ENCODE results near the gene FAM3C.

The FAM3C gene

GRCh38 chr7:121339082-121339481 lies 57.0 kb downstream of the FAM3C start:
- Histone ChIP-seq H3K4me2 (ENCODE audit: insufficient read depth, low read length, poor library complexity, severe bottlenecking) (no peak overlapping the region), H2BK120ac (ENCODE audit: low read depth, low read length) (no peak overlapping the region)
- WGBS, 2 donors (ENCODE audit: extremely low coverage in 2 of 2, insufficient read length in 2 of 2, insufficient replicate concordance in 1 of 2), result no CpG with 5 or more reads among the region's 5 CpGs

GRCh38 chr7:121337398-121337797 lies 58.7 kb downstream of the FAM3C start:
- no peak overlapping the region for H4K8ac ChIP-seq (ENCODE audit: low read depth, low read length)
- no peaks in the 10 kb centered on the region for H3K9me3 ChIP-seq (replicated peaks in 1 of 2; ENCODE audit: control insufficient read depth in 2 of 2, insufficient read depth in 1 of 2, low read depth in 1 of 2, low read length in 2 of 2)
- DNase-seq (ENCODE audit: low spot score), result no peak
- peaks cover 0 to under 1% (median 0%) of the 10 kb centered on the region in 3 experiments for H3K27me3 ChIP-seq (ENCODE audit: control insufficient read depth in 3 of 3, insufficient read depth in 3 of 3, low read depth in 1 of 3, low read length in 3 of 3)
- no peak overlapping the region for H3K14ac ChIP-seq (ENCODE audit: low read length)
- H2BK15ac ChIP-seq (ENCODE audit: low read length), result no peak overlapping the region
- H3K79me1 ChIP-seq (ENCODE audit: low read depth, low read length), result no peaks in the 10 kb centered on the region
- H3K27ac ChIP-seq (replicated peaks; ENCODE audit: low read length), result no peak overlapping the region
- H4K91ac ChIP-seq (ENCODE audit: low read depth, low read length, poor library complexity), result no peak overlapping the region
- H3K4me3 ChIP-seq (ENCODE audit: low read length in 2 of 2), result no peak overlapping the region
- no peak overlapping the region for H2AK5ac ChIP-seq (ENCODE audit: low read depth, low read length)
- no peak overlapping the region for H3K9ac ChIP-seq (ENCODE audit: low read depth, low read length, poor library complexity)
- no peak overlapping the region for H3K4me2 ChIP-seq (ENCODE audit: insufficient read depth, low read length, poor library complexity, severe bottlenecking)
- H3K36me3 ChIP-seq (replicated peaks in 1 of 2; ENCODE audit: control insufficient read depth in 2 of 2, insufficient read depth in 2 of 2, low read length in 2 of 2), result no peaks in the 10 kb centered on the region
- H3K4ac ChIP-seq (ENCODE audit: low read length), result no peak overlapping the region
- H2BK12ac ChIP-seq (ENCODE audit: low read length), result no peak overlapping the region
- H3K18ac ChIP-seq (ENCODE audit: low read length), result no peak overlapping the region
- no peak overlapping the region for H2BK120ac ChIP-seq (ENCODE audit: low read depth, low read length)
- no peak overlapping the region for H3K23ac ChIP-seq (ENCODE audit: low read depth, low read length, poor library complexity)
- H3K4me1 ChIP-seq (ENCODE audit: control insufficient read depth in 2 of 2, insufficient read depth in 1 of 2, low read depth in 1 of 2, low read length in 2 of 2), result no peaks in the 10 kb centered on the region
- no CpG with 5 or more reads among the region's 3 CpGs for WGBS, 2 donors (ENCODE audit: extremely low coverage in 2 of 2, insufficient read length in 2 of 2, insufficient replicate concordance in 1 of 2)
- H2BK5ac ChIP-seq (ENCODE audit: low read length), result no peak overlapping the region
- no peak overlapping the region for H2AFZ ChIP-seq (ENCODE audit: low read length)

More at GRCh38 chr7:121339082-121339481, 57.0 kb downstream of the FAM3C start:
- Histone ChIP-seq H4K91ac (ENCODE audit: low read depth, low read length, poor library complexity) (no peak overlapping the region), H3K9ac (ENCODE audit: low read depth, low read length, poor library complexity) (no peak overlapping the region), H2BK12ac (ENCODE audit: low read length) (no peak overlapping the region), H3K14ac (ENCODE audit: low read length) (no peak overlapping the region), H3K27me3 (ENCODE audit: control insufficient read depth in 3 of 3, insufficient read depth in 3 of 3, low read depth in 1 of 3, low read length in 3 of 3) (no peaks in the 10 kb centered on the region), H3K9me3 (replicated peaks in 1 of 2; ENCODE audit: control insufficient read depth in 2 of 2, insufficient read depth in 1 of 2, low read depth in 1 of 2, low read length in 2 of 2) (no peaks in the 10 kb centered on the region), H3K4me1 (ENCODE audit: control insufficient read depth in 2 of 2, insufficient read depth in 1 of 2, low read depth in 1 of 2, low read length in 2 of 2) (no peaks in the 10 kb centered on the region), H3K23ac (ENCODE audit: low read depth, low read length, poor library complexity) (no peak overlapping the region), H3K18ac (ENCODE audit: low read length) (no peak overlapping the region), H3K79me1 (ENCODE audit: low read depth, low read length) (no peaks in the 10 kb centered on the region), H3K4me3 (ENCODE audit: low read length in 2 of 2) (no peak overlapping the region), H2BK15ac (ENCODE audit: low read length) (no peak overlapping the region), H2AK5ac (ENCODE audit: low read depth, low read length) (no peak overlapping the region), H4K8ac (ENCODE audit: low read depth, low read length) (no peak overlapping the region), H2BK5ac (ENCODE audit: low read length) (no peak overlapping the region), H3K4ac (ENCODE audit: low read length) (no peak overlapping the region), H3K27ac (replicated peaks; ENCODE audit: low read length) (no peak overlapping the region), H3K36me3 (replicated peaks in 1 of 2; ENCODE audit: control insufficient read depth in 2 of 2, insufficient read depth in 2 of 2, low read length in 2 of 2) (no peaks in the 10 kb centered on the region), H2AFZ (ENCODE audit: low read length) (no peak overlapping the region)
- no peak for DNase-seq (ENCODE audit: low spot score)

DNA sequence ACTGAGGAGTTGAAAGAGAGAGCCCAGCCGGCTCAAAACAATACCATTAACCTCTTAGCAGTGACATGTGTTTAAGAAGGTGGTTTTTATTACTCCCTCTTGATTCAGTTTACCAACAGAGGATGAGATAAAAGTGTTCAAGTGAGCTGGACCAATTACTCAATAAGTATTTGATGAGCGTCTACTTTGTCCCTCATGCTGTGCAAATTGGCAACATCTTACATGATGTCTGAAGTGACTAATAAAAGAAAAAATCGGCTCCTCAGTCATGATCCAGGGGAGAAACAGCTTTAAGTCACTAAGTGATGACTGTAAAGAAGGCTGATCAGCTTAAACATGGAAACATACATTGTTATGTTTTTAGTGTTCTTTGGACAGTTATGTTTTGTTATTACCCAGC lies 59.5 kb downstream of the FAM3C start:
- WGBS, 2 donors (ENCODE audit: extremely low coverage in 2 of 2, insufficient read length in 2 of 2, insufficient replicate concordance in 1 of 2), result no CpG with 5 or more reads among the region's 3 CpGs
- Histone ChIP-seq H2BK120ac (ENCODE audit: low read depth, low read length) (no peak overlapping the region), H2AFZ (ENCODE audit: low read length) (no peak overlapping the region), H3K36me3 (replicated peaks in 1 of 2; ENCODE audit: control insufficient read depth in 2 of 2, insufficient read depth in 2 of 2, low read length in 2 of 2) (no peaks in the 10 kb centered on the region), H3K9ac (ENCODE audit: low read depth, low read length, poor library complexity) (no peak overlapping the region), H3K79me1 (ENCODE audit: low read depth, low read length) (no peaks in the 10 kb centered on the region), H3K27me3 (ENCODE audit: control insufficient read depth in 3 of 3, insufficient read depth in 3 of 3, low read depth in 1 of 3, low read length in 3 of 3) (peaks cover 0 to 9% (median 2%) of the 10 kb centered on the region in 3 experiments), H2BK5ac (ENCODE audit: low read length) (no peak overlapping the region), H3K27ac (replicated peaks; ENCODE audit: low read length) (no peak overlapping the region), H3K9me3 (replicated peaks in 1 of 2; ENCODE audit: control insufficient read depth in 2 of 2, insufficient read depth in 1 of 2, low read depth in 1 of 2, low read length in 2 of 2) (no peaks in the 10 kb centered on the region), H2BK15ac (ENCODE audit: low read length) (no peak overlapping the region), H3K4ac (ENCODE audit: low read length) (no peak overlapping the region), H3K23ac (ENCODE audit: low read depth, low read length, poor library complexity) (no peak overlapping the region), H3K18ac (ENCODE audit: low read length) (no peak overlapping the region), H2BK12ac (ENCODE audit: low read length) (no peak overlapping the region), H4K8ac (ENCODE audit: low read depth, low read length) (no peak overlapping the region), H3K4me3 (ENCODE audit: low read length in 2 of 2) (no peak overlapping the region), H2AK5ac (ENCODE audit: low read depth, low read length) (no peak overlapping the region), H3K4me2 (ENCODE audit: insufficient read depth, low read length, poor library complexity, severe bottlenecking) (no peak overlapping the region), H3K4me1 (ENCODE audit: control insufficient read depth in 2 of 2, insufficient read depth in 1 of 2, low read depth in 1 of 2, low read length in 2 of 2) (no peaks in the 10 kb centered on the region), H3K14ac (ENCODE audit: low read length) (no peak overlapping the region), H4K91ac (ENCODE audit: low read depth, low read length, poor library complexity) (no peak overlapping the region)
- no peak for DNase-seq (ENCODE audit: low spot score)

- Histone ChIP-seq H3K79me1 (ENCODE audit: low read depth, low read length) (no peaks in the 10 kb centered on the region), H3K9me3 (replicated peaks in 1 of 2; ENCODE audit: control insufficient read depth in 2 of 2, insufficient read depth in 1 of 2, low read depth in 1 of 2, low read length in 2 of 2) (no peaks in the 10 kb centered on the region), H3K27ac (replicated peaks; ENCODE audit: low read length) (no peak overlapping the region), H3K9ac (ENCODE audit: low read depth, low read length, poor library complexity) (no peak overlapping the region), H3K4me3 (ENCODE audit: low read length in 2 of 2) (no peak overlapping the region), H3K23ac (ENCODE audit: low read depth, low read length, poor library complexity) (no peak overlapping the region), H3K27me3 (ENCODE audit: control insufficient read depth in 3 of 3, insufficient read depth in 3 of 3, low read depth in 1 of 3, low read length in 3 of 3) (peaks cover 0 to 24% (median 11%) of the 10 kb centered on the region in 3 experiments), H3K4me1 (ENCODE audit: control insufficient read depth in 2 of 2, insufficient read depth in 1 of 2, low read depth in 1 of 2, low read length in 2 of 2) (peaks cover 0 to 4% of the 10 kb centered on the region in 2 donors), H3K14ac (ENCODE audit: low read length) (no peak overlapping the region), H4K8ac (ENCODE audit: low read depth, low read length) (no peak overlapping the region), H3K4ac (ENCODE audit: low read length) (no peak overlapping the region), H2BK15ac (ENCODE audit: low read length) (no peak overlapping the region), H4K91ac (ENCODE audit: low read depth, low read length, poor library complexity) (no peak overlapping the region), H2BK12ac (ENCODE audit: low read length) (no peak overlapping the region), H2BK120ac (ENCODE audit: low read depth, low read length) (no peak overlapping the region), H3K36me3 (replicated peaks in 1 of 2; ENCODE audit: control insufficient read depth in 2 of 2, insufficient read depth in 2 of 2, low read length in 2 of 2) (no peaks in the 10 kb centered on the region), H3K4me2 (ENCODE audit: insufficient read depth, low read length, poor library complexity, severe bottlenecking) (no peak overlapping the region), H2BK5ac (ENCODE audit: low read length) (no peak overlapping the region), H2AFZ (ENCODE audit: low read length) (no peak overlapping the region), H3K18ac (ENCODE audit: low read length) (no peak overlapping the region), H2AK5ac (ENCODE audit: low read depth, low read length) (no peak overlapping the region)
- no peak for DNase-seq (ENCODE audit: low spot score)
- WGBS, 2 donors (ENCODE audit: extremely low coverage in 2 of 2, insufficient read length in 2 of 2, insufficient replicate concordance in 1 of 2), result no CpG with 5 or more reads among the region's 10 CpGs
Observed at GRCh38 chr7:121334875-121335648, 61.0 kb downstream of the FAM3C start.
